ENCODE data around the gene CPHXL2.

- TF ChIP-seq, protein P1, sequence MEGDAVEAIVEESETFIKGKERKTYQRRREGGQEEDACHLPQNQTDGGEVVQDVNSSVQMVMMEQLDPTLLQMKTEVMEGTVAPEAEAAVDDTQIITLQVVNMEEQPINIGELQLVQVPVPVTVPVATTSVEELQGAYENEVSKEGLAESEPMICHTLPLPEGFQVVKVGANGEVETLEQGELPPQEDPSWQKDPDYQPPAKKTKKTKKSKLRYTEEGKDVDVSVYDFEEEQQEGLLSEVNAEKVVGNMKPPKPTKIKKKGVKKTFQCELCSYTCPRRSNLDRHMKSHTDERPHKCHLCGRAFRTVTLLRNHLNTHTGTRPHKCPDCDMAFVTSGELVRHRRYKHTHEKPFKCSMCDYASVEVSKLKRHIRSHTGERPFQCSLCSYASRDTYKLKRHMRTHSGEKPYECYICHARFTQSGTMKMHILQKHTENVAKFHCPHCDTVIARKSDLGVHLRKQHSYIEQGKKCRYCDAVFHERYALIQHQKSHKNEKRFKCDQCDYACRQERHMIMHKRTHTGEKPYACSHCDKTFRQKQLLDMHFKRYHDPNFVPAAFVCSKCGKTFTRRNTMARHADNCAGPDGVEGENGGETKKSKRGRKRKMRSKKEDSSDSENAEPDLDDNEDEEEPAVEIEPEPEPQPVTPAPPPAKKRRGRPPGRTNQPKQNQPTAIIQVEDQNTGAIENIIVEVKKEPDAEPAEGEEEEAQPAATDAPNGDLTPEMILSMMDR (IDR thresholded peaks at IDR 0.05; ENCODE audit: low read length): no peak
- no peak for TF ChIP-seq EZH2phosphoT487 (IDR thresholded peaks at IDR 0.05; ENCODE audit: low read length)
Measured at GRCh38 chr16:75658175-75658574, 18.6 kb downstream of the CPHXL2 start.

All from MM.1S (cell line).